ENCODE data around the gene EHMT2. TPM values are rescaled to one million over a fixed set of nuclear protein-coding genes. Genes with fewer than 3 reads are reported as not detected.

Gene EHMT2
- total and polyA plus RNA-seq, 2 donors (not counting 3 experiments of a cell fraction or from before 2014, with no cell fraction given), result 53.3 to 54.3 TPM

GRCh38 chr6:31901953-31902643 lies 4.6 kb upstream of the EHMT2 start, which contains the start of gene ZBTB12:
Gene ZBTB12 (minus strand): TSS chr6:31902086. CDS start chr6:31901305, 781 bp downstream.
- DNase-seq (ENCODE audit: low read depth, low spot score), result peak; percentile 95
- no peaks in the 10 kb centered on the region for H4K20me1 ChIP-seq (replicated peaks; ENCODE audit: control insufficient read depth, extremely low read depth, insufficient read depth, low read length)
- TF ChIP-seq CTCF (IDR thresholded peaks at IDR 0.05; ENCODE audit: extremely low read depth in 1 of 2, insufficient read depth in 1 of 2, low read depth in 1 of 2, low read length in 2 of 2), result no peak
- TF ChIP-seq GATA2 (IDR thresholded peaks at IDR 0.05; ENCODE audit: insufficient read depth, insufficient read length, low read depth, low read length), result no peak
- TF ChIP-seq MYC (IDR thresholded peaks at IDR 0.05; ENCODE audit: low read depth, low read length), result no peak
- peak; percentile 56 for TF ChIP-seq POLR2A (IDR thresholded peaks at IDR 0.05; ENCODE audit: low read depth, low read length)
- TF ChIP-seq EZH2 (IDR thresholded peaks at IDR 0.05; ENCODE audit: borderline replicate concordance, low read depth, low read length, severe bottlenecking), result no peak
- TF ChIP-seq POLR2AphosphoS5 (IDR thresholded peaks at IDR 0.05; ENCODE audit: insufficient read depth, low read depth, low read length), result peak; percentile 75
- no peak for TF ChIP-seq MAX (IDR thresholded peaks at IDR 0.05; ENCODE audit: insufficient read depth, insufficient read length)
- TF ChIP-seq JUN (IDR thresholded peaks at IDR 0.05; ENCODE audit: borderline replicate concordance, insufficient read depth, insufficient read length, low read depth), result no peak
- no peak for TF ChIP-seq FOS (IDR thresholded peaks at IDR 0.05; ENCODE audit: borderline replicate concordance, insufficient read depth, low read length)
- peak; percentile 83 for FAIRE-seq
- peak within 1 kb of the TSS; percentile 18 to 77 (median 45) for H3K4me3 ChIP-seq (replicated peaks in 1 of 3; ENCODE audit: insufficient read depth in 1 of 3, low read depth in 1 of 3, low read length in 3 of 3)
- POLR2A ChIA-PET, result interaction anchor here (0.6 kb wide), 2 partner anchors 14 to 968 kb away, joined by 3 to 6 read pairs; no protein-coding TSS in a partner anchor
- CTCF ChIA-PET, result interaction anchor here (1.0 to 2.8 kb wide), 2 partner anchors 43 to 50 kb away, joined by 3 to 27 read pairs; partner anchors contain the start of gene CFB
- peak within 1 kb of the TSS; percentile 58 for H3K9ac ChIP-seq (replicated peaks; ENCODE audit: extremely low read depth, insufficient read depth, low read length)
- H3K9me1 ChIP-seq (replicated peaks; ENCODE audit: control insufficient read depth, extremely low read depth, insufficient read depth, low read length), result no peaks in the 10 kb centered on the region
- peak within 1 kb of the TSS; percentile 38 for H3K4me2 ChIP-seq (ENCODE audit: insufficient read depth, low read length)
- no peaks in the 10 kb centered on the region for H3K36me3 ChIP-seq (ENCODE audit: control insufficient read depth in 2 of 2, extremely low read depth in 1 of 2, insufficient read depth in 2 of 2, low read length in 2 of 2)
- intact Hi-C loops (cut with micrococcal nuclease), result loop anchor here (1.0 to 2.0 kb wide), 2 partner anchors 39 to 51 kb away; no protein-coding TSS in a partner anchor
- BruUV-seq (replicated peaks), result no TSS peak
- dilution Hi-C loops (cut with MboI; ENCODE audit: extremely low pct_ligation_motif_present, low sequenced_read_pairs), result no loop called here
- peak within 1 kb of the TSS; percentile 65 for H2AFZ ChIP-seq (ENCODE audit: low read depth, low read length)
- H3K4me1 ChIP-seq (ENCODE audit: control insufficient read depth, extremely low read depth, insufficient read depth, low read length), result peaks cover 9% of the 10 kb centered on the region
- H3K9me3 ChIP-seq (replicated peaks; ENCODE audit: control insufficient read depth, insufficient read depth, low read length), result no peaks in the 10 kb centered on the region
- no peak within 1 kb of the TSS for H3K27ac ChIP-seq (ENCODE audit: insufficient read depth, low read depth, low read length)
- no peaks in the 10 kb centered on the region for H3K79me2 ChIP-seq (ENCODE audit: control insufficient read depth, insufficient read depth, low read length)
- peaks cover 5 to 12% of the 10 kb centered on the region in 2 experiments for H3K27me3 ChIP-seq (ENCODE audit: control insufficient read depth in 2 of 2, insufficient read depth in 2 of 2, low read length in 2 of 2)
